ENCODE data around the gene B3GAT1. TPM values are rescaled to one million over a fixed set of nuclear protein-coding genes. Genes with fewer than 3 reads are reported as not detected.
A peak's percentile ranks its signal among the peaks of the same experiment; 100 is the strongest.

The B3GAT1 gene
- polyA plus RNA-seq, 10 donors, result 0.19 to 0.48 (median 0.29) TPM

- DNase-seq, result no peak
Observed at GRCh38 chr11:134410766-134411165, 1.3 kb downstream of the B3GAT1 start.

- no peak for DNase-seq
Observed at GRCh38 chr11:134409552-134410429, 2.3 kb downstream of the B3GAT1 start.

GRCh38 chr11:134407923-134408322, 4.1 kb downstream of the B3GAT1 start:
- no peak for DNase-seq

- DNase-seq, result no peak
Observed at GRCh38 chr11:134407321-134407828, 4.7 kb downstream of the B3GAT1 start.

- no peak for DNase-seq
Observed at GRCh38 chr11:134406264-134407185, 5.5 kb downstream of the B3GAT1 start.

GRCh38 chr11:134405841-134406240, 6.2 kb downstream of the B3GAT1 start:
- DNase-seq, result no peak

- DNase-seq, result no peak
Observed at GRCh38 chr11:134405436-134405835, 6.6 kb downstream of the B3GAT1 start.

- DNase-seq, result no peak
Observed at GRCh38 chr11:134404575-134405341, 7.3 kb downstream of the B3GAT1 start.

- DNase-seq, result no peak
Observed at GRCh38 chr11:134402910-134403309, 9.1 kb downstream of the B3GAT1 start.

GRCh38 chr11:134401825-134402809, 9.9 kb downstream of the B3GAT1 start:
- DNase-seq, result no peak

GRCh38 chr11:134399996-134400395, 12.0 kb downstream of the B3GAT1 start:
- DNase-seq, result no peak

- no peak for DNase-seq
Observed at GRCh38 chr11:134399293-134399654, 12.8 kb downstream of the B3GAT1 start.

- no peak for DNase-seq
Observed at GRCh38 chr11:134398644-134399292, 13.3 kb downstream of the B3GAT1 start.

GRCh38 chr11:134398079-134398444, 14.0 kb downstream of the B3GAT1 start:
- DNase-seq, result no peak

- DNase-seq, result no peak
Observed at GRCh38 chr11:134397304-134398078, 14.6 kb downstream of the B3GAT1 start.

GRCh38 chr11:134395002-134395401, 17.0 kb downstream of the B3GAT1 start:
- no peak for DNase-seq

GRCh38 chr11:134394311-134394710, 17.7 kb downstream of the B3GAT1 start:
- no peak for DNase-seq

- peak in 1 of 3 donors; percentile 8 for DNase-seq
Observed at GRCh38 chr11:134393638-134394037, 18.4 kb downstream of the B3GAT1 start.
